Liver (tissue), 3 donors: ENCODE measurements around the gene ANKRD11.

Source experiments
- ATF3 ChIP-seq: IDR thresholded peaks from 2 replicates; pipeline ENCODE4 v1.6.1; 2016; ENCODE audit warnings: antibody characterized with exemption
- CTCF ChIP-seq: fragments of 150-350 bp; IDR thresholded peaks from 2 replicates; pipeline ENCODE4 v1.5.1; 2017; ENCODE audit warnings: improper control_type of control experiment, low read depth, low read length; ENCODE audit not compliant: missing input control
- FOXA1 ChIP-seq: IDR thresholded peaks from 2 replicates; pipeline ENCODE4 v1.6.1; 2016; ENCODE audit warnings: antibody characterized with exemption
- GABPA ChIP-seq, 2 donors: IDR thresholded peaks in 1 of 2; conservative IDR thresholded peaks in 1 of 2; 2 replicates each; pipeline ENCODE4 v1.6.1; 2016; ENCODE audit warnings: antibody characterized with exemption in 2 of 2, mild to moderate bottlenecking in 1 of 2, moderate library complexity in 1 of 2
- HNF4G ChIP-seq: IDR thresholded peaks from 2 replicates; pipeline ENCODE4 v1.6.1; 2016; ENCODE audit warnings: antibody characterized with exemption
- JUND ChIP-seq, 2 donors: IDR thresholded peaks; 2 replicates each; pipeline ENCODE4 v1.6.1; 2016; ENCODE audit warnings: antibody characterized with exemption in 2 of 2
- MAX ChIP-seq: IDR thresholded peaks from 2 replicates; pipeline ENCODE4 v1.6.1; 2016; ENCODE audit warnings: antibody characterized with exemption
- NR2F2 ChIP-seq: IDR thresholded peaks from 2 replicates; pipeline ENCODE4 v1.6.1; 2016; ENCODE audit warnings: antibody characterized with exemption
- RAD21 ChIP-seq, 2 donors: IDR thresholded peaks; 2 replicates each; pipeline ENCODE4 v1.6.1; 2016; ENCODE audit warnings: antibody characterized with exemption in 2 of 2, mild to moderate bottlenecking in 2 of 2
- REST ChIP-seq: IDR thresholded peaks from 2 replicates; pipeline ENCODE4 v1.6.1; 2016; ENCODE audit warnings: antibody characterized with exemption, mild to moderate bottlenecking
- SP1 ChIP-seq: IDR thresholded peaks from 2 replicates; pipeline ENCODE4 v1.6.1; 2018; ENCODE audit warnings: antibody characterized with exemption, mild to moderate bottlenecking
- TAF1 ChIP-seq: conservative IDR thresholded peaks from 2 replicates; pipeline ENCODE4 v1.6.1; 2016; ENCODE audit warnings: antibody characterized with exemption, mild to moderate bottlenecking
- YY1 ChIP-seq: IDR thresholded peaks from 2 replicates; pipeline ENCODE4 v1.6.1; 2016; ENCODE audit warnings: antibody characterized with exemption, mild to moderate bottlenecking
- ZBTB33 ChIP-seq: IDR thresholded peaks from 2 replicates; pipeline ENCODE4 v1.6.1; 2016; ENCODE audit warnings: antibody characterized with exemption
- donor health status: healthy.
- donor health status: healthy.

GRCh38 chr16:89409161-89409711 lies 81.1 kb downstream of the ANKRD11 start:
- TF ChIP-seq CTCF: no peak
- no peak for TF ChIP-seq TAF1
- TF ChIP-seq YY1: no peak
- TF ChIP-seq RAD21 (IDR thresholded peaks at IDR 0.05): no peak
- TF ChIP-seq MAX: no peak
- TF ChIP-seq JUND (IDR thresholded peaks at IDR 0.05): no peak
- no peak for TF ChIP-seq HNF4G
- TF ChIP-seq SP1: no peak
- no peak for TF ChIP-seq REST
- TF ChIP-seq ZBTB33: no peak
- no peak for TF ChIP-seq FOXA1
- TF ChIP-seq GABPA (IDR thresholded peaks at IDR 0.05 in 1 of 2, conservative IDR thresholded peaks at IDR 0.05 in 1 of 2): no peak
- no peak for TF ChIP-seq ATF3
- no peak for TF ChIP-seq NR2F2
